DOHH2 (cell line): ENCODE results near the gene RBM15B.

Source experiments
- H3F3A ChIP-seq: fragments of 200-600 bp; sonication (generic), shearing (Covaris generic); 2 replicates; pipeline ENCODE4 v1.6.0; 2016; ENCODE audit warnings: antibody characterized with exemption, mild to moderate bottlenecking; ENCODE audit not compliant: control insufficient read depth, insufficient read depth
- H3K27ac ChIP-seq: fragments of 200-600 bp; sonication (generic); 2 replicates; pipeline ENCODE4 v1.5.1; 2014; ENCODE audit warnings: low read depth, mild to moderate bottlenecking, low read length, moderate library complexity
- H3K27me3 ChIP-seq: fragments of 200-600 bp; sonication (generic); 2 replicates; pipeline ENCODE4 v1.6.1; 2014; ENCODE audit warnings: mild to moderate bottlenecking, low read length, mixed read lengths; ENCODE audit not compliant: control insufficient read depth
- H3K36me3 ChIP-seq: fragments of 200-600 bp; sonication (generic); 2 replicates; pipeline ENCODE4 v1.6.1; 2014; ENCODE audit warnings: mild to moderate bottlenecking, low read length, moderate library complexity, mixed read lengths; ENCODE audit not compliant: control insufficient read depth
- H3K4me1 ChIP-seq: fragments of 200-600 bp; sonication (generic); 2 replicates; pipeline ENCODE4 v1.6.1; 2014; ENCODE audit warnings: mild to moderate bottlenecking, low read length, mixed read lengths; ENCODE audit not compliant: control insufficient read depth
- H3K4me2 ChIP-seq: fragments of 200-600 bp; sonication (generic); 2 replicates; pipeline ENCODE4 v1.6.0; 2014; ENCODE audit warnings: mild to moderate bottlenecking, low read length, moderate library complexity
- H3K4me3 ChIP-seq: fragments of 200-600 bp; sonication (generic); 2 replicates; pipeline ENCODE4 v1.5.1; 2014; ENCODE audit warnings: mild to moderate bottlenecking, low read length, mixed read lengths
- H3K79me2 ChIP-seq: fragments of 200-600 bp; sonication (generic); 2 replicates; pipeline ENCODE4 v1.6.1; 2014; ENCODE audit warnings: mild to moderate bottlenecking, low read length, mixed read lengths; ENCODE audit not compliant: control insufficient read depth
- H3K9me2 ChIP-seq: fragments of 200-600 bp; sonication (generic); replicated peaks from 2 replicates; pipeline ENCODE4 v1.6.1; 2014; ENCODE audit warnings: mild to moderate bottlenecking, low read length, mixed read lengths; ENCODE audit not compliant: control insufficient read depth
- H3K9me3 ChIP-seq: fragments of 200-600 bp; sonication (generic); 2 replicates; pipeline ENCODE4 v1.6.1; 2014; ENCODE audit warnings: antibody characterized with exemption, low read length, mixed read lengths; ENCODE audit not compliant: control insufficient read depth, insufficient read depth
- H4K20me1 ChIP-seq: fragments of 200-600 bp; sonication (generic); 2 replicates; pipeline ENCODE4 v1.6.0; 2014; ENCODE audit warnings: low read depth, mild to moderate bottlenecking, antibody characterized with exemption, low read length, moderate library complexity; ENCODE audit not compliant: control insufficient read depth, insufficient read depth
- CTCF ChIP-seq: fragments of 200-600 bp; sonication (generic); IDR thresholded peaks from one replicate; pipeline ENCODE4 v1.5.1; 2014; ENCODE audit warnings: antibody characterized with exemption, mild to moderate bottlenecking, low read depth, low read length; ENCODE audit not compliant: poor library complexity, severe bottlenecking
- EZH2phosphoT487 ChIP-seq: fragments of 200-600 bp; sonication (generic); IDR thresholded peaks from 2 replicates; pipeline ENCODE4 v1.6.1; 2017; ENCODE audit warnings: borderline replicate concordance, mild to moderate bottlenecking, antibody characterized with exemption, low read length, moderate library complexity, mixed read lengths

Gene RBM15B

GRCh38 chr3:51441282-51442030, 50.4 kb downstream of the RBM15B start:
- Histone ChIP-seq H3K9me3 (no peaks in the 10 kb centered on the region), H3K4me1 (no peaks in the 10 kb centered on the region), H4K20me1 (peaks cover 5% of the 10 kb centered on the region; the same call in 1 of the 2 replicates), H3K27ac (no peak overlapping the region), H3K36me3 (peaks cover 53% of the 10 kb centered on the region), H3K4me2 (no peak overlapping the region), H3F3A (0 out of 2 replicates have a peak, but pooled peaks cover 4% of the 10 kb centered on the region), H3K27me3 (no peaks in the 10 kb centered on the region), H3K9me2 (no peaks in the 10 kb centered on the region), H3K79me2 (peaks cover 13% of the 10 kb centered on the region), H3K4me3 (no peak overlapping the region)
- TF ChIP-seq EZH2phosphoT487, result no peak
- TF ChIP-seq CTCF, result no peak

GRCh38 chr3:51445544-51446280, 54.6 kb downstream of the RBM15B start:
- Histone ChIP-seq H3K27ac (no peak overlapping the region), H3K36me3 (peaks cover 32% of the 10 kb centered on the region), H3K4me1 (no peaks in the 10 kb centered on the region), H3K9me3 (no peaks in the 10 kb centered on the region), H3K27me3 (no peaks in the 10 kb centered on the region), H3F3A (0 out of 2 replicates have a peak, but pooled peaks cover 4% of the 10 kb centered on the region), H3K79me2 (peaks cover 50% of the 10 kb centered on the region), H3K4me2 (no peak overlapping the region), H3K9me2 (no peaks in the 10 kb centered on the region), H3K4me3 (no peak overlapping the region), H4K20me1 (peaks cover 5% of the 10 kb centered on the region; the same call in 1 of the 2 replicates)
- TF ChIP-seq CTCF, result no peak
- no peak for TF ChIP-seq EZH2phosphoT487
